Endothelial cell of umbilical vein (primary cell): Measurements from ENCODE around the gene NKX2-3. TPM values are rescaled to one million over a fixed set of nuclear protein-coding genes. Genes with fewer than 3 reads are reported as not detected.
A peak's percentile ranks its signal among the peaks of the same experiment; 100 is the strongest.

ENCODE experiments used
- BruUV-seq: library from RNA; stranded (reverse); fragments of 400-500 nt; replicated peaks from 2 replicates; lab custom pipeline; 2021; lab: Mats Ljungman, UMichigan
- CTCF ChIA-PET: fragments of 300-600, 350-600 bp; sonication (Branson Sonifier 250); formaldehyde crosslinking; loops from one replicate; lab custom pipeline; 2021; ENCODE audit warnings: antibody characterized with exemption, inconsistent platforms; lab: Charles Lee
- POLR2A ChIA-PET: fragments of 300-600, 350-600 bp; sonication (Branson Sonifier 250); formaldehyde crosslinking; loops from one replicate; lab custom pipeline; 2021; ENCODE audit warnings: antibody characterized with exemption, inconsistent platforms; lab: Charles Lee
- DNase-seq: peaks from one replicate; pipeline ENCODE4 v3.0.0-alpha.2; 2011; ENCODE audit warnings: low read depth, low spot score
- FAIRE-seq: peaks from 2 replicates; lab custom pipeline; 2011; peaks lifted over from hg19 to GRCh38; lab: Jason Lieb, UNC
- H2AFZ ChIP-seq: 2 replicates; pipeline ENCODE4 v1.6.0; 2012; ENCODE audit warnings: low read depth, low read length, control low read depth, inconsistent platforms
- H3K27ac ChIP-seq: 2 replicates; pipeline ENCODE4 v1.5.1; 2011; ENCODE audit warnings: low read depth, mild to moderate bottlenecking, control low read depth, low read length, moderate library complexity; ENCODE audit not compliant: insufficient read depth
- H3K27me3 ChIP-seq, 2 experiments: 2 replicates each; pipeline versions ENCODE4 v1.6.0 to v1.6.1; 2011; ENCODE audit warnings: low read length in 2 of 2, mixed read lengths in 1 of 2; ENCODE audit not compliant: control insufficient read depth in 2 of 2, insufficient read depth in 2 of 2
- H3K36me3 ChIP-seq, 2 experiments: 2 replicates in 1 of 2; 3 replicates in 1 of 2; pipeline ENCODE4 v1.5.1; 2011; ENCODE audit warnings: low read length in 2 of 2, mild to moderate bottlenecking in 1 of 2, moderate library complexity in 1 of 2; ENCODE audit not compliant: control insufficient read depth in 2 of 2, insufficient read depth in 2 of 2; ENCODE audit errors: extremely low read depth in 1 of 2
- H3K4me1 ChIP-seq: 3 replicates; pipeline ENCODE4 v1.5.1; 2011; ENCODE audit warnings: mild to moderate bottlenecking, low read length; ENCODE audit not compliant: control insufficient read depth, insufficient read depth; ENCODE audit errors: extremely low read depth
- H3K4me2 ChIP-seq: 2 replicates; pipeline ENCODE4 v1.6.1; 2011; ENCODE audit warnings: low read length, control low read depth, mixed read lengths; ENCODE audit not compliant: insufficient read depth
- H3K4me3 ChIP-seq, 3 experiments: fragments of 200-600 bp in 1 of 3; sonication (generic), shearing (Covaris generic) in 1 of 3; replicated peaks in 1 of 3; 2 replicates each; pipeline ENCODE4 v1.5.1; 2011 to 2016; ENCODE audit warnings: control low read depth in 3 of 3, low read length in 3 of 3, mild to moderate bottlenecking in 2 of 3, inconsistent platforms in 1 of 3, low read depth in 1 of 3, moderate library complexity in 1 of 3; ENCODE audit not compliant: insufficient read depth in 1 of 3
- H3K79me2 ChIP-seq: 2 replicates; pipeline ENCODE4 v1.6.0; 2012; ENCODE audit warnings: low read length, inconsistent platforms; ENCODE audit not compliant: control insufficient read depth, insufficient read depth
- H3K9ac ChIP-seq: replicated peaks from 2 replicates; pipeline ENCODE3; 2011; ENCODE audit warnings: low read length, control low read depth; ENCODE audit not compliant: insufficient read depth; ENCODE audit errors: extremely low read depth
- H3K9me1 ChIP-seq: replicated peaks from 3 replicates; pipeline ENCODE4 v1.6.0; 2011; ENCODE audit warnings: mild to moderate bottlenecking, low read length; ENCODE audit not compliant: control insufficient read depth, insufficient read depth; ENCODE audit errors: extremely low read depth
- H3K9me3 ChIP-seq: replicated peaks from 2 replicates; pipeline ENCODE4 v1.5.1; 2012; ENCODE audit warnings: low read length, inconsistent platforms; ENCODE audit not compliant: control insufficient read depth, insufficient read depth
- H4K20me1 ChIP-seq: replicated peaks from 2 replicates; pipeline ENCODE3; 2011; ENCODE audit warnings: mild to moderate bottlenecking, low read length; ENCODE audit not compliant: control insufficient read depth, insufficient read depth; ENCODE audit errors: extremely low read depth
- CTCF ChIP-seq, 2 donors: IDR thresholded peaks; 1 replicate in 1 of 2; 2 replicates in 1 of 2; pipeline ENCODE4 v1.5.1; 2011; ENCODE audit warnings: low read length in 2 of 2, mild to moderate bottlenecking in 2 of 2, moderate library complexity in 2 of 2, control low read depth in 1 of 2, inconsistent platforms in 1 of 2, low read depth in 1 of 2; ENCODE audit not compliant: insufficient read depth in 1 of 2; ENCODE audit errors: extremely low read depth in 1 of 2
- EZH2 ChIP-seq: IDR thresholded peaks from 2 replicates; pipeline ENCODE4 v1.6.1; 2012; ENCODE audit warnings: borderline replicate concordance, low read depth, mild to moderate bottlenecking, moderate library complexity, low read length, inconsistent platforms; ENCODE audit not compliant: severe bottlenecking
- JUN ChIP-seq: IDR thresholded peaks from 2 replicates; pipeline ENCODE4 v1.6.1; 2011; ENCODE audit warnings: borderline replicate concordance, low read depth; ENCODE audit not compliant: insufficient read length, insufficient read depth
- MYC ChIP-seq: IDR thresholded peaks from one replicate; pipeline ENCODE4 v1.6.1; 2011; ENCODE audit warnings: mild to moderate bottlenecking, low read depth, low read length
- POLR2A ChIP-seq: IDR thresholded peaks from 2 replicates; pipeline ENCODE4 v1.6.1; 2012; ENCODE audit warnings: low read depth, mild to moderate bottlenecking, control low read depth, low read length
- POLR2AphosphoS5 ChIP-seq: IDR thresholded peaks from 2 replicates; pipeline ENCODE4 v1.6.1; 2012; ENCODE audit warnings: low read depth, mild to moderate bottlenecking, control low read depth, low read length, moderate library complexity; ENCODE audit not compliant: insufficient read depth
- dilution Hi-C: fragments of 300-500 bp; cut with MboI; formaldehyde crosslinking; loops from one replicate; pipeline ENCODE4 v1.15.0; 2019; ENCODE audit warnings: low sequenced_read_pairs; ENCODE audit not compliant: extremely low pct_ligation_motif_present
- intact Hi-C: fragments of 100-400 bp; cut with micrococcal nuclease; formaldehyde crosslinking; loops from one replicate; pipeline ENCODE4 v1.10.0; 2022
- polyA plus RNA-seq, 4 experiments: library from polyadenylated mRNA; depleted of rRNA in 3 of 4; stranded (reverse) in 3 of 4; unstranded in 1 of 4; fragments of >200 nt; gene quantifications; 2 replicates each; pipeline versions ENCODE4 v1.2.1 to v1.2.3, GENCODE V29; 2011 to 2012; ENCODE audit warnings: missing spikeins in 1 of 4
- total RNA-seq: library from RNA; stranded (reverse); gene quantifications from 2 replicates; pipeline ENCODE4 v1.2.3, GENCODE V29; 2021

The NKX2-3 gene
- total and polyA plus RNA-seq, 2 donors (not counting 3 experiments of a cell fraction or from before 2014, with no cell fraction given): not detected

DNA sequence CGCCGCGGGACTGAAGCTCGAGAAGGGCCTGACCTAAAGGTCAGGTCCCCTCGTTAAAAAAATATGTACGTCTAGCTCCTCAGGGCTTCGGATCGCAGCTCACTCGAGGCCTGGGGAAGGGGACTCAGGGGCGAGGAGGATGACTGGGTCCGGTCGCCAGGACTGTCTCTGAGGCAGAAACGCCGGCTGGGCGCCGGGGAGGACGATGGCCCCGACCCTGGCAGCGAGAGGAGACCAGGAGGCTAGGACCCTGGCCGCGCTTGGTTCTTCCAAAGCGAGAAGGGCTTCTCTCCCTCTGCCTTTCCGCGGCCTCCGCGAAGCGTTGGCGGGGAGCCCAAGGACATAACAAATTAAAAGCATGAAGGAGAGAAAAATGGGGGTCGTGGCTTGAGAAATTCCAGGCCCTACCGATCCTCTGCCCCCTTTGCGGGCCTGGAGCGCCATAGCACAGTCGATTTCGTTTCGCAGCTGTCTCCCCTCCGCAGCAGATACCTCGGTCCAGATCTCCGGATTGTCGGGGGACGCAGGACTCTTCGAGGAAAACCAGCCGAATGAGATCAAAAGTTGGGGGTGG, 3.1 kb downstream of the NKX2-3 start:
- Histone ChIP-seq H3K27me3 (peaks cover 89 to 96% of the 10 kb centered on the region in 2 experiments), H3K79me2 (no peaks in the 10 kb centered on the region), H3K9ac (no peak overlapping the region), H2AFZ (no peak overlapping the region), H3K4me3 (no peak overlapping the region), H3K9me1 (no peaks in the 10 kb centered on the region), H3K27ac (no peak overlapping the region), H3K36me3 (no peaks in the 10 kb centered on the region), H4K20me1 (no peaks in the 10 kb centered on the region), H3K9me3 (no peaks in the 10 kb centered on the region), H3K4me1 (no peaks in the 10 kb centered on the region), H3K4me2 (no peak overlapping the region)
- TF ChIP-seq POLR2AphosphoS5: no peak
- TF ChIP-seq EZH2: no peak
- TF ChIP-seq POLR2A: no peak
- no peak for TF ChIP-seq JUN
- POLR2A ChIA-PET: no interaction called here
- no TSS peak for BruUV-seq
- intact Hi-C loops (loop anchor here (2.0 kb wide), 1 partner anchor 69 kb away; no protein-coding TSS in a partner anchor), dilution Hi-C loops (no loop called here)
- CTCF ChIA-PET: interaction anchor here (0.8 to 5.8 kb wide), 2 partner anchors 77 to 100 kb away, joined by 3 to 41 read pairs; no protein-coding TSS in a partner anchor
- DNase-seq (no peak), FAIRE-seq (no peak)

GRCh38 chr10:99536338-99537085, 3.8 kb downstream of the NKX2-3 start:
- H3K9me1 ChIP-seq: no peaks in the 10 kb centered on the region
- DNase-seq (no peak), FAIRE-seq (no peak)
- intact Hi-C loops: no loop called here
- H3K27ac ChIP-seq: no peak overlapping the region
- peaks cover 89 to 96% of the 10 kb centered on the region in 2 experiments for H3K27me3 ChIP-seq
- BruUV-seq: no TSS peak
- dilution Hi-C loops: no loop called here
- no peak overlapping the region for H3K4me3 ChIP-seq
- CTCF ChIA-PET: interaction anchor here (5.8 kb wide), 1 partner anchor 100 kb away, joined by 41 read pairs; no protein-coding TSS in a partner anchor
- no peaks in the 10 kb centered on the region for H3K4me1 ChIP-seq
- POLR2A ChIA-PET: no interaction called here
- H3K9me3 ChIP-seq: no peaks in the 10 kb centered on the region
- no peak overlapping the region for H2AFZ ChIP-seq
- no peaks in the 10 kb centered on the region for H3K36me3 ChIP-seq
- no peak overlapping the region for H3K9ac ChIP-seq
- H3K79me2 ChIP-seq: no peaks in the 10 kb centered on the region
- no peak overlapping the region for H3K4me2 ChIP-seq
- no peaks in the 10 kb centered on the region for H4K20me1 ChIP-seq
- no peak for TF ChIP-seq MYC
- TF ChIP-seq EZH2: peak; percentile 54
- TF ChIP-seq JUN: no peak
- TF ChIP-seq CTCF (IDR thresholded peaks at IDR 0.05; ENCODE audit: extremely low read depth in 1 of 2, insufficient read depth in 1 of 2, low read depth in 1 of 2, low read length in 2 of 2): peak in 1 of 2 donors; percentile 9
